Posterior vena cava (tissue), 2 donors: ENCODE results near the gene TUBA3E. TPM values are rescaled to one million over a fixed set of nuclear protein-coding genes. Genes with fewer than 3 reads are reported as not detected.
"Not testable (repeated sequence)": the region's sequence is repeated elsewhere in the genome, so short reads cannot be mapped to it uniquely, and the experiment has no call there.

Experiments
- DNase-seq: peaks from one replicate; pipeline ENCODE4 v3.0.0-alpha.2; 2020; ENCODE audit warnings: low spot score
- intact Hi-C, 2 donors: fragments of 100-400 bp; cut with DNase I; formaldehyde crosslinking; loops; one replicate each; pipeline versions ENCODE4 v1.14.1 to v1.14.2; 2022 to 2023
- total RNA-seq, 2 donors: library from RNA; stranded (reverse); fragmentation: NEBNext Ultra II Directional; extraction: Animal tissue kit (Norgen Biotek cat#: 25700); gene quantifications; one replicate each; pipeline ENCODE4 v1.2.1, GENCODE V29; 2021
- donor health status: DM: yes; HTN: yes; CAD: no.
- donor health status: DM: yes; HTN: yes; CAD: no.

TUBA3E gene
- total RNA-seq, 2 donors from 2014 or later: not detected

- intact Hi-C loops, DNase-seq: not testable (repeated sequence)
Observed at GRCh38 chr2:130174866-130175265, 23.4 kb downstream of the TUBA3E start.

DNA sequence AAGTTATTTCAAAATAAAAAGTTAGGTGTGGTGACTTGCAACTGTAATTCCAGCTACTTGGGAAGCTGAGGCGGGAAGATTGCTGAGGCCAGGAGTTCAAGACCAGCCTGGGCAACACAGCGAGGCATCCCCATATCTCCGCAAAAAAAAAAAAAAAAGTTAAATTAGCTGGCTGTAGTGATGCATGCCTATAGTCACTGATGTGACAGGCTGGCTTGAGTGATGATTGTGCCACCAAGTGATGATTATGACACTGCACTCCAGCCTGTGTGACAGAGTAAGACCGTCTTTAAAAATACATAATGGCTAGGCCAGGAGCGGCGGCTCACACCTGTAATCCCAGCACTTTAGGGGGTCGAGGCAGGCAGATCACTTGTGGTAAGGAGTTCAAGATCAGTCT is 28.3 kb downstream of the TUBA3E start:
- intact Hi-C loops: no loop called here

DNA sequence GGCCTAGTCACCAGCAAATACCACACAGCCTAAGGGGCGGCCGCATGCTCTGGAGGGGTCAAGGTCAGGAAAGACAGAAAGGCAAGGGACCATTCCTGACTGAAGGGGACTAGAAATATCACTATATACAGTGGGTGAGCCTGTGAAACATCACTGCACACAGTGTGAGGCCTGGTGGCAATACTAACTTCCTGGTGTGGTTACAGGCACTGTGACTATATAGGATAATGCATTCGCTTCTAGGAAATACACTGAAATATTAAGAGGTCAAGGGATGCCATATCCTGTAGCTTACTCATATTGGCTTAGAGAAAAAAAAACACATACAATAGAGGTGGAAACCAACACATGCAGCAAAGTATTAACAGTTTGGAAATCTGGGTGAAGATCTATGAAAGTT is 29.1 kb downstream of the TUBA3E start:
- intact Hi-C loops, DNase-seq: not testable (repeated sequence)

More for the DNA sequence above, 28.3 kb downstream of the TUBA3E start:
- no peak for DNase-seq

DNA sequence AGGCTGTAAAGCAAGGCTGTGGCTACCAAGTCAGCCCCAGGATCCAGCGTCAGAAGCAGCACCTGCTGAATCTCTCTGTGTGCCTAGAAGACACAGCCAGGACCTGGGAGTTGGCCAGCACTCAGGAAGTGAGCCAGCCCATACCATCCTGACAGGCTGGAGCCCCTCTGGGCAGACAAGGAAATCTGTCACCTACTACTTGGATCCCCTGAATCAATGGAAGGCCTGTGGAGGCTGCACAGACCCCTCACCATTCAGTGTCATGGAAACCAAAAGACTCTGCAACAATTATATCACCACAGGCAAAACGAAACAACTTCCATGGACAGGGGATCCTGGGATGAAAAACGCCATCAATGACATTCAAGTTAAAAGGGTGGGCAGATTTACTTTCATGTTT is 31.6 kb downstream of the TUBA3E start:
- DNase-seq, intact Hi-C loops: not testable (repeated sequence)

GRCh38 chr2:130165293-130166016 is 32.8 kb downstream of the TUBA3E start:
- intact Hi-C loops: no loop called here

DNA sequence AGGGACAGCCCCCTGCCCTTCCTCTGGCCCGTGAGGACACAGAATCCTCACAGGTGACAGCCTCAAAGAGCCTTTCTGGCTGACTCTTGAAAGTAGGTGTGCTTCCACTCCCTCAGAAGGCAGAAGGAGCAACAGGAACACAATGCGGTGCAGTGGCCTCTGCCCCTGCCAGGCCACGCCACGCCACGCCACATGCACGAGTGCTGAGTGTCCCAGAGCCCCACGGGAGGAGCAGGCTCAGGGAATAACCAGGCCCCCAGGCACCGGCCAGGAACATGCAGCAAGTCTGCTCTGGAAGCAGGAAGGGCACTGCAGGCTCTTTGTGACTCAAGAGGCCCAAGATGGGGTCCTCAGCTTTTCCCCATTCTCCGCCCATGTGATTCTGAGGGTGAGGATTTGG is 35.3 kb downstream of the TUBA3E start:
- DNase-seq: no peak
- intact Hi-C loops: loop anchor here in 1 of 2 donors (5.0 kb wide), 1 partner anchor 864 kb away; no protein-coding TSS in a partner anchor

More at GRCh38 chr2:130165293-130166016, 32.8 kb downstream of the TUBA3E start:
- no peak for DNase-seq

DNA sequence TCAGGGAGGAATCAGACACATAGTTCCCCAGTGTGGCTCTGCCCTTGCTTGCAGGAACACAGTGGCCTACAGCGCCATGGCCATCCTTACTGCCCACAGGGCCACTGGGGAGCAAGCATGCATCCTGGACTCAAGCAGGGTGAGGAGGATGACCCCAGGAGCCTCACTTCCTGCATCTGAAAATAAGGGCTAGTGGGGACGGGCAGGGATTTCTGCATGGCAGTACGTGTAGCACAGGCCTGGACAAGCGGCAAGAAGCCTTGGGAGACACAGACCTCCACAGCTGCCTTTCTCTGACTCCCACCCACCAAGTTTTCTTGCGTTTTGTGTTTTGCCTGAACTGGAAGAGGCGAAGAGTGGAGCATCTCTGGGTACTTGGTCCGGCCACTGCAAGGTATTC is 35.8 kb downstream of the TUBA3E start:
- intact Hi-C loops: loop anchor here in 1 of 2 donors (5.0 kb wide), 1 partner anchor 865 kb away; no protein-coding TSS in a partner anchor
- not testable (repeated sequence) for DNase-seq

DNA sequence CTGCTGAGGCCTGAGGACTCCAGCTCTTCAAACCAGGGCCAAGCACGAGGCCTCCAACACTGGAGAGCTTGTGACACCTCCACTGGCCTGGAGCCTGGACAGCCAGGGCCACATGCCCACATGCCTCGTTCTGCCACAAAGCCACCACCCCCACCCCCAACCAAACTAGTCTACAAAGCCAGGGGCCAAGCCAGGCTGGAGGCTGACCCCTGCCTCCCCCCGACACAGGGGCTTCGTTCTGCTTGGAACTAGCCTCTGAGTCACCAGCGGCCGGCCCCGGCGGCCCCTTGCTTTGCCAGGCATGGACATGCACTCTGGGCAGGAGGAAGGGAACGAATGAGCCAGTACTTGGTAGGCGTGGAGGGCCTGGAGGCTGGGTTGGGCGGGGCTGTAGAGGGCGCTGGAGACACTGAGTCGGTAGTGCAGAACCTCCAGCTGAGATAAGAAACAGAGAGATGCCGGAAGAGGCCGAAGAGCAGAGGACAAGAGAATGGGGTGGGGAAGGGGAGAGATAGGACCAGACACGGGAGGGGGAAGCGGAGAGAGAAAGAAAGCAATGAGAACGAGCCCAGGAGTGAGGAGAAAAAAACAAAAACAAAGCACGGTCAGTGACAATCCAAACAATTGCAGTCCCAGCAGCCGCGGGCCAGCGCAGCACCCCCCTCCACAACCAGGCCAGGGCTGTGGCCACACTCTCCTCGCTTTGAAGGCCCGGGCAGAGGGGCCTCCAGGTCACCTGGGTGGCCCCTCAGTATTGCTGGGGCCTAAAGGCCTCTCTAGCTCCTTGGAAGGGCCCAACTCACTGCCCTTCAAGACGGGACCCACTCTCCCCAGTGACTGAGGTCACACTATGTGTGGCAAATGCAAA is 37.2 kb downstream of the TUBA3E start:
- DNase-seq: not testable (repeated sequence)
- intact Hi-C loops: loop anchor here in 1 of 2 donors (5.0 kb wide), 1 partner anchor 866 kb away; no protein-coding TSS in a partner anchor

GRCh38 chr2:130160131-130160530 is 38.1 kb downstream of the TUBA3E start:
- intact Hi-C loops: loop anchor here in 1 of 2 donors (5.0 kb wide), 1 partner anchor 867 kb away; no protein-coding TSS in a partner anchor
- DNase-seq: no peak

DNA sequence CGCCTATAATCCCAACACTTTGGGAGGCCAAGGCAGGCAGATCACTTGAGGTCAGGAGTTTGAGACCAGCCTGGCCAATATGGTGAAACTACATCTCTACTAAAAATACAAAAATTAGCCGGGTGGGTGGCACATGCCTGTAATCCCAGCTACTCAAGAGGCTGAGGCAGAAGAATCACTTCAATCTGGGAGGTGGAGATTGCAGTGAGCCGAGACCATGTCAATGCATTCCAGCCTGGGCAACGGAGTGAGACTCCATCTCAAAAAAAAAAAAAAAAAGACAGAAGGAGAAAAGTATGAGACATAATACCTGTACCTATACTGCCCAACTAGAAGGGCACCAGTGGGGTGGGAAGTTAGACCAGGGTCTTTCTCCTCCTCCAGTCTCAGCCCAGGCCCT is 38.9 kb downstream of the TUBA3E start:
- DNase-seq, intact Hi-C loops: not testable (repeated sequence)

DNA sequence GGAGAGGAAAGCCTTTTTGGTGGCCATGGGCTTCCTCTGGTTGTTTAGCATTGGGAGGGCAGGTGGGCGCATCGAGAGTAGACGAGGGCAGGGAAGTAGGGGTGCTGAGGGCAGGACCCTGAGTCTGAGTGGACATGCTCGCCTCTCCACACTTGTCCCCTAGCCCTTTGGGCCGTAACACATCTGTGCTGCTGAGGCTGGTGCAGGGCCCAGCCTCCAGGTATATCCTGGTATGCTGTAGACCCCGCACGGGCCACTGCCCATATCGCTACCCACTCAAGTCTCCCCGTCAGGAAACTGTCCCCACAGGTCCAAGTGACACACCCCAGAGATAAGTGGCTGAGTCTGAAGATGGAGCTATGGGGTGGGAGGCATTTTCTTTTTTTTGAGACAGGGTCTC is 39.6 kb downstream of the TUBA3E start:
- no peak for DNase-seq
- intact Hi-C loops: no loop called here

DNA sequence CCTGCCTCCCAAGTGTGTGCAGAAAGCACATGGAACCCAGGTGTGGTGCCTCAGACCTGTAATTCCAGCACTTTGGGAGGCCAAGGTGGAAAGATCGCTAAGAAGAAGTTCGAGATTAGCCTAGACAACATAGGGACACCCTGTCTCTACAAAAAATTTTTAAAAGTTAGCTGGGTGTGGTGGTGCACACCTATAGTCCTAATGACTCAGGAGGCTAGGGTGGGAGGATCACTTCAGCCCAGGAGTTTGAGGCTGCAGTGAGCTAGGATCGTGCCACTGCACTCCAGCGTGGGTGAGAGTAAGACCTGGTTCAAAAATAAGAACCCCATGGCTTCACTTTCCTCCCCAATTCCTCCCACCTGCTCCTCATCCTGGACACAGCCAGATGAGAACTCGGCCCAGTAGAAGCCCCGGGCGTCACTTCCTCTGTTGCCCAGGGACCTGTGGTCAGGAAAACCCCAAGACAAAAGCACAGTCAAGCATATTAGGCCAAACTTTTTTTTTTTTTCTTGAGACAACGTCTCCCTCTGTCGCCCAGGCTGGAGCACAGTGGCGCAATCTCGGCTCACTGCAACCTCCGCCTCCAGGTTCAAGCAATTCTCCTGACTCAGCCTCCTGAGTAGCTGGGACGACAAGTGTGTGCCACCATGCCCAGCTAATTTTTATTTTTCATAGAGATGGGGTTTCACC is 40.3 kb downstream of the TUBA3E start:
- intact Hi-C loops, DNase-seq: not testable (repeated sequence)

GRCh38 chr2:130157354-130157753 is 40.9 kb downstream of the TUBA3E start:
- DNase-seq, intact Hi-C loops: not testable (repeated sequence)

- intact Hi-C loops: no loop called here
- DNase-seq: peak; percentile 59
Observed at GRCh38 chr2:130156624-130157004, 41.6 kb downstream of the TUBA3E start.

- peak; percentile 72 for DNase-seq
Observed at GRCh38 chr2:130155956-130156623, 42.1 kb downstream of the TUBA3E start.

GRCh38 chr2:130154773-130155765 is 43.2 kb downstream of the TUBA3E start:
- peak; percentile 82 for DNase-seq
- intact Hi-C loops: no loop called here

More at GRCh38 chr2:130155956-130156623, 42.1 kb downstream of the TUBA3E start:
- intact Hi-C loops: not testable (repeated sequence)

- intact Hi-C loops: not testable (repeated sequence)
Observed at GRCh38 chr2:130154423-130154770, 43.8 kb downstream of the TUBA3E start.

More at GRCh38 chr2:130154423-130154770, 43.8 kb downstream of the TUBA3E start:
- peak; percentile 41 for DNase-seq
